ENCODE measurements around the gene ITPK1. TPM values are rescaled to one million over a fixed set of nuclear protein-coding genes. Genes with fewer than 3 reads are reported as not detected.
"Not testable (repeated sequence)": the region's sequence is repeated elsewhere in the genome, so short reads cannot be mapped to it uniquely, and the experiment has no call there.

The ITPK1 gene
- polyA plus RNA-seq, 1 of the 3 experiments (the other 2 are of a cell fraction) = 23.2 TPM

- Histone ChIP-seq H3K4me2 (no peak overlapping the region), H3K4me3 (ENCODE audit: low read depth in 2 of 2, low read length in 1 of 2) (no peak overlapping the region), H2AFZ (ENCODE audit: low read depth) (no peak overlapping the region), H3K9me3 (no peaks in the 10 kb centered on the region), H3K9me2 (no peaks in the 10 kb centered on the region), H3K4me1 (ENCODE audit: control insufficient read depth in 1 of 2, insufficient read depth in 2 of 2, low read depth in 1 of 2, low read length in 1 of 2) (peaks cover 0 to 22% of the 10 kb centered on the region in 2 experiments; a peak in 1 of 4 replicates), H3K36me3 (replicated peaks in 1 of 2; ENCODE audit: control insufficient read depth in 1 of 2, insufficient read depth in 2 of 2, low read length in 1 of 2) (peaks cover 0 to 2% of the 10 kb centered on the region in 2 experiments), H3F3A (replicated peaks; ENCODE audit: insufficient read depth) (no peaks in the 10 kb centered on the region), H3K27me3 (ENCODE audit: insufficient read depth) (no peaks in the 10 kb centered on the region), H3K9ac (no peak overlapping the region), H3K79me2 (ENCODE audit: insufficient read depth) (0 out of 2 replicates have a peak, but pooled peaks cover 8% of the 10 kb centered on the region), H3K27ac (ENCODE audit: low read depth in 2 of 2, low read length in 1 of 2) (no peak overlapping the region), H4K20me1 (ENCODE audit: insufficient read depth) (0 out of 2 replicates have a peak, but pooled peaks cover 10% of the 10 kb centered on the region)
- ChIA-PET POLR2A (no interaction called here), CTCF (interaction anchor here (1.0 to 2.5 kb wide), 6 partner anchors 11 to 154 kb away, joined by 3 to 14 read pairs (median 5); partner anchors contain the start of genes GON7 and UBR7)
- no peak for TF ChIP-seq PBX3 (IDR thresholded peaks at IDR 0.05)
- no peak for TF ChIP-seq POLR2AphosphoS5 (IDR thresholded peaks at IDR 0.05; ENCODE audit: low read depth, low read length)
- no peak for TF ChIP-seq EZH2phosphoT487 (IDR thresholded peaks at IDR 0.05; ENCODE audit: borderline replicate concordance, low read depth)
- no peak for TF ChIP-seq EP300 (IDR thresholded peaks at IDR 0.05; ENCODE audit: borderline replicate concordance in 1 of 2, low read depth in 1 of 2, low read length in 1 of 2)
- no peak for TF ChIP-seq RXRA (IDR thresholded peaks at IDR 0.05; ENCODE audit: borderline replicate concordance, low read depth)
- no peak for TF ChIP-seq GATA2 (CRISPR knock-in tag; IDR thresholded peaks at IDR 0.05)
- no peak for TF ChIP-seq FOXJ3 (CRISPR knock-in tag; IDR thresholded peaks at IDR 0.05)
- no peak for TF ChIP-seq GABPA (IDR thresholded peaks at IDR 0.05; ENCODE audit: low read depth)
- TF ChIP-seq JUND (IDR thresholded peaks at IDR 0.05) = no peak
- DNase-seq = no peak
- WGBS (ENCODE audit: low lambda C conversion rate) = 97% methylated on average over 5 of the region's 6 CpGs
Observed at GRCh38 chr14:93106541-93107156, 9.1 kb downstream of the ITPK1 start.

DNA sequence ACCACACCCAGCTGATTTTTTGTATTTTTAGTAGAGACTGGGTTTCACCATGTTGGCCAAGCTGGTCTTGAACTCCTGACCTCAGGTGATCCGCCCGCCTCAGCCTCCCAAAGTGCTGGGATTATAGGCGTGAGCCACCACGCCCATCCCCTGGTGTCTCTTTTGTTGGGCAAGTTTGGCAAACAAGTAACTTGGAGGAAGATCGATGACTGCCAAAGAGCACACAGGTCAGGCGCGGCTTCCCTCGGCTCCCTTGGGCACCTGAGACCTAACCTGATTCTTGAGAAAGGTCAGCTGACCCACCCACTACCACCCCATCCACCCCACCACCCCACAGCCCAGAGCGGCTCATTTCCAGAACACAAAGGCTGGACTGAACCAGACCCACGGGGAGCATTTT lies 9.9 kb downstream of the ITPK1 start:
- H4K20me1 ChIP-seq (ENCODE audit: insufficient read depth) = 0 out of 2 replicates have a peak, but pooled peaks cover 10% of the 10 kb centered on the region
- H3K27me3 ChIP-seq (ENCODE audit: insufficient read depth); H3K9ac ChIP-seq; H2AFZ ChIP-seq (ENCODE audit: low read depth); H3F3A ChIP-seq (replicated peaks; ENCODE audit: insufficient read depth); H3K79me2 ChIP-seq (ENCODE audit: insufficient read depth); H3K36me3 ChIP-seq (replicated peaks in 1 of 2; ENCODE audit: control insufficient read depth in 1 of 2, insufficient read depth in 2 of 2, low read length in 1 of 2); H3K9me2 ChIP-seq; H3K4me3 ChIP-seq (ENCODE audit: low read depth in 2 of 2, low read length in 1 of 2); H3K4me2 ChIP-seq; DNase-seq; H3K9me3 ChIP-seq; H3K27ac ChIP-seq (ENCODE audit: low read depth in 2 of 2, low read length in 1 of 2): not testable (repeated sequence)
- H3K4me1 ChIP-seq (ENCODE audit: control insufficient read depth in 1 of 2, insufficient read depth in 2 of 2, low read depth in 1 of 2, low read length in 1 of 2) = peaks cover 0 to 23% of the 10 kb centered on the region in 2 experiments; a peak in 1 of 4 replicates
- POLR2A ChIA-PET = interaction anchor here (1.1 kb wide), 1 partner anchor 9 kb away, joined by 3 read pairs; the partner anchor contains the start of gene ITPK1
- CTCF ChIA-PET = interaction anchor here (0.9 to 13.1 kb wide), 5 partner anchors 6 to 154 kb away, joined by 3 to 135 read pairs (median 9); no protein-coding TSS in a partner anchor
- WGBS (ENCODE audit: low lambda C conversion rate) = 93% methylated on average over 6 of the region's 10 CpGs

- POLR2A ChIA-PET = interaction anchor here (1.1 kb wide), 1 partner anchor 10 kb away, joined by 3 read pairs; the partner anchor contains the start of gene ITPK1
- H4K20me1 ChIP-seq (ENCODE audit: insufficient read depth) = 0 out of 2 replicates have a peak, but pooled peaks cover 12% of the 10 kb centered on the region
- H3K9ac ChIP-seq = no peak overlapping the region
- no peaks in the 10 kb centered on the region for H3F3A ChIP-seq (replicated peaks; ENCODE audit: insufficient read depth)
- DNase-seq = no peak
- H3K4me1 ChIP-seq (ENCODE audit: control insufficient read depth in 1 of 2, insufficient read depth in 2 of 2, low read depth in 1 of 2, low read length in 1 of 2) = peaks cover 0 to 23% of the 10 kb centered on the region in 2 experiments; a peak in 1 of 4 replicates
- peaks cover 0 to 2% of the 10 kb centered on the region in 2 experiments for H3K36me3 ChIP-seq (replicated peaks in 1 of 2; ENCODE audit: control insufficient read depth in 1 of 2, insufficient read depth in 2 of 2, low read length in 1 of 2)
- H2AFZ ChIP-seq (ENCODE audit: low read depth) = no peak overlapping the region
- peaks cover 8% of the 10 kb centered on the region; the same call in 1 of the 2 replicates for H3K79me2 ChIP-seq (ENCODE audit: insufficient read depth)
- no peak overlapping the region for H3K4me2 ChIP-seq
- no peaks in the 10 kb centered on the region for H3K9me3 ChIP-seq
- H3K4me3 ChIP-seq (ENCODE audit: low read depth in 2 of 2, low read length in 1 of 2) = no peak overlapping the region
- 70% methylated on average over 7 of the region's 7 CpGs for WGBS (ENCODE audit: low lambda C conversion rate)
- H3K27me3 ChIP-seq (ENCODE audit: insufficient read depth) = no peaks in the 10 kb centered on the region
- H3K27ac ChIP-seq (ENCODE audit: low read depth in 2 of 2, low read length in 1 of 2) = no peak overlapping the region
- no peaks in the 10 kb centered on the region for H3K9me2 ChIP-seq
- CTCF ChIA-PET = interaction anchor here (0.9 to 13.1 kb wide), 8 partner anchors 7 to 153 kb away, joined by 3 to 135 read pairs (median 5); no protein-coding TSS in a partner anchor
- TF ChIP-seq RCOR1 (IDR thresholded peaks at IDR 0.05; ENCODE audit: low read length) = no peak
- TF ChIP-seq MXI1 (IDR thresholded peaks at IDR 0.05; ENCODE audit: low read depth, low read length) = no peak
- TF ChIP-seq SIN3A (IDR thresholded peaks at IDR 0.05; ENCODE audit: borderline replicate concordance, low read depth, low read length) = no peak
- TF ChIP-seq, protein P1, sequence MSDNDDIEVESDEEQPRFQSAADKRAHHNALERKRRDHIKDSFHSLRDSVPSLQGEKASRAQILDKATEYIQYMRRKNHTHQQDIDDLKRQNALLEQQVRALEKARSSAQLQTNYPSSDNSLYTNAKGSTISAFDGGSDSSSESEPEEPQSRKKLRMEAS (IDR thresholded peaks at IDR 0.05; ENCODE audit: low read depth) = no peak
- TF ChIP-seq NFIC (IDR thresholded peaks at IDR 0.05; ENCODE audit: borderline replicate concordance) = no peak
- TF ChIP-seq TAF1 (IDR thresholded peaks at IDR 0.05; ENCODE audit: borderline replicate concordance, low read depth, low read length) = no peak
- TF ChIP-seq IRF3 (IDR thresholded peaks at IDR 0.05; ENCODE audit: low read depth, low read length) = no peak
- TF ChIP-seq, protein P2, sequence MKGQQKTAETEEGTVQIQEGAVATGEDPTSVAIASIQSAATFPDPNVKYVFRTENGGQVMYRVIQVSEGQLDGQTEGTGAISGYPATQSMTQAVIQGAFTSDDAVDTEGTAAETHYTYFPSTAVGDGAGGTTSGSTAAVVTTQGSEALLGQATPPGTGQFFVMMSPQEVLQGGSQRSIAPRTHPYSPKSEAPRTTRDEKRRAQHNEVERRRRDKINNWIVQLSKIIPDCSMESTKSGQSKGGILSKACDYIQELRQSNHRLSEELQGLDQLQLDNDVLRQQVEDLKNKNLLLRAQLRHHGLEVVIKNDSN (IDR thresholded peaks at IDR 0.05; ENCODE audit: borderline replicate concordance, low read depth) = no peak
- TF ChIP-seq FOXM1 (IDR thresholded peaks at IDR 0.05; ENCODE audit: low read depth) = no peak
Observed at GRCh38 chr14:93105362-93105761, 10.4 kb downstream of the ITPK1 start.

Measured in SK-N-SH (cell line).